DMS114 treated with DMSO at 0.1 percent for 48 hours (cell line): Measurements from ENCODE around the gene KRT84.
"Not testable (repeated sequence)": the region's sequence is repeated elsewhere in the genome, so short reads cannot be mapped to it uniquely, and the experiment has no call there.

Experiments used
- DNase-seq: peaks from one replicate; lab custom pipeline; 2025; ENCODE audit not compliant: unreplicated experiment; lab: John Stamatoyannopoulos, UW

KRT84 gene

GRCh38 chr12:52411815-52412214 lies 26.4 kb upstream of the KRT84 start:
- DNase-seq: no peak

DNA sequence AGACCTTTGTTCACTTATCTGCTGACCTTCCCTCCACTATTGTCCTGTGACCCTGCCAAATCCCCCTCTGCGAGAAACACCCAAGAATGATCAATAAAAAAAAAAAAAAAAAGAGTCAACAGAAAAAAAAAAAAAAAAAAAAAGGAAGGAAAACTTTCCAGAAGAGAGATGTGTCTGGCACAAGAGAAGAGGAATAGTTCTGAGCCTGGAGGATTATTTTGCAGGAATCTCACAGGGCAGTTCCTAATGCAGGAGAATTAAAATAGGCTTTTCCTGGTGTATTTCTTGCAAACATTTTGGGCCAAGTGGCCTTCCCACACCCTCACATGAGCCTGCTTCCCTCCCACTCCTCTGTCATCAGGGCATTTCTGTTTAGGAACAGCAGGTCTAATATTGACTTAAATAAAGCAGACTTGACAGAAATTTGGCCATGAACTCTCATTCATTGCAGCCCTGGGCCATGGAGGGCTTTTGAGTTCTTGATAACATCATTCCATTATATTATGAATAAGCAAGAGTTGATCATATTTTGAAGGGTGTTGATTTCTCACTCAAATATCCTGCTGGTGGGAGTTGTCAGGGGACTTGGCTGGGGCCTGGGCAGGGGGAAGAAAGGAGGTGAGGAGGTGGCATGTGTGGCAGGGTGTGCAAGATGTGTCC lies 25.3 kb upstream of the KRT84 start:
- not testable (repeated sequence) for DNase-seq

GRCh38 chr12:52407918-52408317 lies 22.5 kb upstream of the KRT84 start:
- no peak for DNase-seq

GRCh38 chr12:52405922-52406385 lies 20.5 kb upstream of the KRT84 start, which contains the start of gene KRT82:
Gene KRT82, minus strand, starts transcription at chr12:52406335. Its CDS starts 58 bp downstream, at chr12:52406277.
- no peak for DNase-seq

DNA sequence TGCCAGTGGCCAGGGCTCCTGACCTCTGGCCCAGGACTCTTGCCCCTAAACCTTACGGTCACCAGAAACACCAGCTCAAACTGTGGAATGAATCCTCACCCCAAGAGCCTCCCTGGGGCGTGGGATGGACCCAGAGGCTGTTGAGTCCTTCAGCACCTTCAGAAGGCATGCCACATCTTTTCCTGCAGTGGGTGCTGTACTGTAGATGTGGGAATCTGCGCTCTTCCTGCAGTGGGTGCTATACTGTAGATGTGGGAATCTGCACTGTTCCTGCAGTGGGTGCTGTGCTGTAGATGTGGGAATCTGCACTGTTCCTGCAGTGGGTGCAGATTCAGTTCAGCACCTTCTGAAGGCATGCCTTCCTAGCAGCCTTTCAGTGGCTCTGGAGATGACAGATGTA lies 19.5 kb upstream of the KRT84 start:
- no peak for DNase-seq

- no peak for DNase-seq
These were observed 18.1 kb upstream of the KRT84 start for GRCh38 chr12:52403561-52403960.

DNA sequence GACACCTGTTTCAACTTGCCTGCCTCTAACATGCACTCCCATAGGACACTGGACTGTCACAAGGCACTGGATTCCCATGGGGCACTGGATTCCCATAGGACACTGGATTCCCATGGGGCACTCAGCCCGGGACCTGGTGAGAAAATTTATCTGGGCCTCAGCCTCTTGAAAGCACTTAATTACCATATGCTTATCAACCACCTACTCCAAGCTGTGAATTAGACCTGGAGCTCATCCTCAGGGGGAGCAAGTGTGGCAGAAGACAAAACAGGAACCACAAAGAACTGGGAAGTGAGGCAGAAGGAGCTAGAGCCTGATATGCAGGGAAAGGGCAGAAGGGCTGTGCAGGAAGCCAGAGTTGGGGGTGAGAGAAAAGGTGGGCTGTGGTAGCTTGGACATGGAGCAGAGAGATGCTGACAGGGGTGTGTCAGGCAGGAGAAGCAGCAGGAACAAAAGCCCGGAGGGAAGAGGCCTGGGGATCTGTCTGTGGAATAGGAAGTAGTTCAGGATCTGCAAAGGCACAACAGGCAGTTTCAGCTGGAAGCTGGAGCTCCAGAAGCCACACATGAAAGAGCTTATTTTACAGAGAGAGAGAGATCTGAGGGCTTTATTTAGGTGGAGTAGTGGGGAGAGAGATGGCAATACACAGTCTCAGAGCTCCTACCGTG lies 17.6 kb upstream of the KRT84 start:
- no peak for DNase-seq

DNA sequence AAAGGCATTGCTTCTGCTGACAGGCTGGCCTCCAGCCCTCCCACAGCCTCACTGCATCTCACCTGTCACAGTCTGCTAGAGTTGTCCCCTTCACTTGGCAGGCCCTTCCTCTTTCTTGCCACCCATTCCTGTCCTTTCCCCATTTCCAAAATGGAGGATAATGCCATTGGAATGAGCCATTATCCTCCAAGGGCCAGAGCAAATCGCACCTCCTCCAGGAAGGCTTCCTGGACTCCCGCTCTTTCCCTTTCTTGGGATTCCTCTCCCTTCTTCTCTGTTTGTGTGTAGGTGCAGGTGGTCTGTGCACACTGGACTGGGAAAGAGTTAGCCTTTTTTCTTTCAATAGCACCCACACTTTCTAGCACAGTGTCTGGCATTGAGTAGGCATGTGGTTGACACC lies 16.9 kb upstream of the KRT84 start:
- DNase-seq: no peak

GRCh38 chr12:52401926-52402325 lies 16.5 kb upstream of the KRT84 start:
- DNase-seq: no peak

DNA sequence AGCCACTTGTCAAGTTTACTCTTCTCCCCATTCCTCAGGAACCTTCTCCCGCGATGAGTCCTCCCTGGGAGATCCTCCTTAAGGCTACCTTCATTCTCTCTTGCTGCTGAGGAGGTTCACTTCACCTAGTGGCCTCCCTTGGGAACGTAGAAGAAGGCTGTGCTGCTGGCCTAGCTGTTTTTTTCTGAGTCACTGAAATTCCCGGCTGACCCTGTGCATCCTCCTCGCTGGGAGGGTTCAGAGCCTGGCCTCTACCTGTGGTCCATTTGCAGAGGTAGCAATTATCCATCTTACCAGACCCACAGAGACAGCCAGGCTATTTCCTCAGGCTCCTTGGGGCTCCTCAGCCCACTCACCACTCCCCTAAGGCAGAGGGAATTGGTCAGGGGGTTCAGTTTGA lies 16.1 kb upstream of the KRT84 start:
- DNase-seq: no peak

DNA sequence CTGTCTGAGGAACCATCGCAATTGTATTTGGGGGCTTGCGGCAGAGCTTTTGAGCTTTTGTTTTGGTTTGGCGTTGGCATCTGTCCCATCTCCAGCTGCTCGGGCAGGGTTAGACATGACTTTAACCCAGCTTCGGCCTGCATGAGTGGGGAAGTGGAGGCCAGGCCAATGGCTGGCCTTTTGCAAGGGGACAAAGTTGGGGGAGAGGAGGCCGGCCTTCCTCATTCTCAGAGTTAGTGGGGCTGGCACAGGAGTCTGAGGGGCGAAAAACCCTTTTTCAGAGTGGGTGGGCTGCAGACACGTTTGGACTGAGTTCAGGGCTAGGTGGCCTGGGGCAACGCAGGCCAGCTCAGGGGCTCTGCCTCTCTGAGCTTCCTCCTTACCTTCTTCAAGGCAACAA lies 15.5 kb upstream of the KRT84 start:
- no peak for DNase-seq

GRCh38 chr12:52399756-52400155 lies 14.3 kb upstream of the KRT84 start:
- DNase-seq: no peak

- DNase-seq: no peak
These were observed 12.7 kb upstream of the KRT84 start for GRCh38 chr12:52398176-52398575.

DNA sequence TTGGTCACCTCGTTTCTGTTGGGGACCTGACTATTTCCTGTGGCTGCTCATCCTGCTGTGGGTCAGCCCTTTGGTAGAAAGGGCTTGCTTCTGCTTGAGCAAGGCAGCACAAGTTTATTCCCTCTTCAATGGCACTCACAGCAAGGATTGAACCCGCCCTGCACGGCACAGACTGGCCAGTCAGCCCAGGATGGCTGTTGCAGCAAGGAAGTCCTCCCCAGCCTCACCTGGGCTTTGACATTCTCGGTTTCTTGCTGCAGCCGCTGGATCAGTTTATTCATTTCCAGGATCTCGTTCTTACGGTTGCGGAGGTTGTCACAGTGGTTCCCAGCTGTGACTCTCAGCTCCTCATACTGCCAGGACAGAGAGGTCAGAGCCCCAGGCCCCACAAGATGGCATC lies 11.2 kb upstream of the KRT84 start:
- DNase-seq: no peak

- DNase-seq: no peak
These were observed 10.4 kb upstream of the KRT84 start for GRCh38 chr12:52395761-52396434.

DNA sequence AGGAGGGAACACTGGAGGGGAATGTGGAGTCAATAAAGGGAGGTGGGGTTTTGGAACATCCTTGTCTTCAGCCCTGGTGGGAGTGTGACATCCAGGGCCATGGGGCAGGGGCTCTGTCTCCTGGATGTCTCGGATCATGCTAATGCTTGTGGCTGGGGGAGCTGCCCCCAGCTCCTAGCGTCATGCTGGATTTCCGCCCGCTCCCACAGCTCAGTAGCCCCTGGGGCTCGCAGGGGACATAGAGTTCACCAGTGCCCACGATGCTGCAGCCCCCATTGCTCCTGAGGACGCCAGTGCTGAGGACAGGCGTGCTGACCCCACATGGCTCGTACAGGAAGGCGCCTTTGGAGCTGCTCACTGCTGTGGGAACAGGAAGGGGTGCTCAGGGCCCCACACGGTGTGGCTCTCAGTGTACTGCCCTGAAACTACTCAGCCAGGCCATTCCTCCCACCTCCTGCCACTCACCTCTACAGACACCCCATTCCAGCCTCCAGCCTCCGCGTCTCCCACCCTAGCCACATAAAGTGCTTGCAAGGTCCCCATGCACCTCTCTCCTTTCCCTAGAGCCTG lies 9.5 kb upstream of the KRT84 start:
- DNase-seq: no peak

GRCh38 chr12:52392465-52393007 lies 7.1 kb upstream of the KRT84 start:
- no peak for DNase-seq

GRCh38 chr12:52391618-52392002 lies 6.2 kb upstream of the KRT84 start:
- DNase-seq: no peak

DNA sequence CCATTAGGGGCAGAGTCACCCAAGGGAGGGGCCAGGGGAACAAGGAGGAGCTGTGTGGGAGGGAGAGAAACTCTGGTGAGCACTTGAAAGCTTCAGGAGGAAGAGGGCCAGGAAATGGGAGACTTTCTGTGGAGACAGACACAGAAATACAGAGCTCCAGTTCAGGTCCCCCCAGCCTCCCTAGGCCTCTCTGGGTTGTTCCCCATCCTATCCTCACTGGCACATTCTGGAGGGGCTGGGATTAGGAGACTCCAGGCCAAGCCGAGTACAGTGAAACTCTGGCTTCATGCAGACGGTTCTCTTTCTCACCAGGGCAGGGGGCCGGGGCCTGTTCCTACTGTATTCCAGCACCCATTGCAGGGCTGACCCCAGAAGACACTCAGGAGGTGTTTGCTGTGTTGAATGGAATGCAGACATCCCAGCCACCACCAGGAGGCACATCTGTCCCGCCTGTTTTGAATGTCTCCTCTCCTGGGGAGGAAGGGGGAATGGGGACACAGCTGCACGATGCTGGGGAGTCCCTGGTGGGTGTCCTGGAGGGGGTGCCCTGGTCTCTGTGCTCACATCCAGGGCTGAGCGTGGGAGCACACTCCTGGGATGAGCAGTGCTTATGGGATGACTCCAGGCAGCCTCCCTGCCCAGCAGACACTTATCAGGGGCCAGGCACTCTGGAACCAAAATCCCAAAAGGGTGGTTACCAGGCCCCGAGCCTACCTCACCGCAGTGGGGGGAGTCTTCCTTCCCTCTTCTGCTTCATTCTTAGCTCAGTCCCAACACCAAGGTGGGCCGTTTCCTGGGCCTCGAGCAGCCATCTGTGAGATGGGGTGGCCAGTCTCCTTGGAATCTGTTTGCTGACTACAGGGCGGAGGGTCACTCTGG lies 5.5 kb upstream of the KRT84 start:
- DNase-seq: no peak

- no peak for DNase-seq
These were observed 4.1 kb upstream of the KRT84 start for GRCh38 chr12:52389313-52390207.
